Measurements from ENCODE around the gene GCHFR.

GRCh38 chr15:40716165-40716564 lies 47.7 kb upstream of the GCHFR start:
- TF ChIP-seq ATF3 (IDR thresholded peaks at IDR 0.05) (no peak), POLR2AphosphoS5 (IDR thresholded peaks at IDR 0.05; ENCODE audit: low read depth, low read length) (no peak), CTCF (IDR thresholded peaks at IDR 0.05 in 2 of 3, conservative IDR thresholded peaks at IDR 0.05 in 1 of 3; ENCODE audit: borderline replicate concordance in 1 of 3, insufficient read depth in 1 of 3, low read depth in 2 of 3, low read length in 2 of 3) (no peak), JUND (IDR thresholded peaks at IDR 0.05) (no peak), EZH2 (IDR thresholded peaks at IDR 0.05) (no peak), CEBPB (IDR thresholded peaks at IDR 0.05; ENCODE audit: low read depth) (no peak), POLR2A (IDR thresholded peaks at IDR 0.05; ENCODE audit: borderline replicate concordance, extremely low read depth, insufficient read depth, insufficient read length) (no peak)

Data from HCT116 (cell line).